Left hindlimb (tissue), 1 donor: Measurements from ENCODE around the gene SMIM22.
"Not testable (repeated sequence)": the region's sequence is repeated elsewhere in the genome, so short reads cannot be mapped to it uniquely, and the experiment has no call there.

Experiments
- DNase-seq: peaks from one replicate; pipeline ENCODE4 v3.0.0-alpha.2; 2018

The SMIM22 gene

GRCh38 chr16:4769306-4769638 lies 25.9 kb upstream of the SMIM22 start:
- DNase-seq, result no peak

GRCh38 chr16:4771646-4772045 lies 23.5 kb upstream of the SMIM22 start:
- no peak for DNase-seq

GRCh38 chr16:4772351-4772750 lies 22.8 kb upstream of the SMIM22 start:
- no peak for DNase-seq

- no peak for DNase-seq
Measured at GRCh38 chr16:4775005-4775404, 20.2 kb upstream of the SMIM22 start.

- DNase-seq, result no peak
Measured at GRCh38 chr16:4776141-4776705, 18.9 kb upstream of the SMIM22 start.

GRCh38 chr16:4777339-4778049 lies 17.7 kb upstream of the SMIM22 start:
- DNase-seq, result no peak

- no peak for DNase-seq
Measured at GRCh38 chr16:4778050-4778392, 17.1 kb upstream of the SMIM22 start.

GRCh38 chr16:4780235-4780634 lies 14.9 kb upstream of the SMIM22 start:
- DNase-seq, result no peak

- DNase-seq, result no peak
Measured at GRCh38 chr16:4783251-4783950, 11.8 kb upstream of the SMIM22 start.

GRCh38 chr16:4783951-4784336 lies 11.2 kb upstream of the SMIM22 start:
- DNase-seq, result no peak

- not testable (repeated sequence) for DNase-seq
Measured at GRCh38 chr16:4784444-4784987, 10.7 kb upstream of the SMIM22 start.

GRCh38 chr16:4785758-4786433 lies 9.3 kb upstream of the SMIM22 start:
- no peak for DNase-seq

GRCh38 chr16:4787068-4787467 lies 8.1 kb upstream of the SMIM22 start:
- DNase-seq, result no peak

- no peak for DNase-seq
Measured at GRCh38 chr16:4787627-4788482, 7.3 kb upstream of the SMIM22 start, which contains the start of gene SEPTIN12. Gene SEPTIN12, minus strand, starts transcription at chr16:4788345. Its CDS starts 700 bp downstream, at chr16:4787645.

- no peak for DNase-seq
Measured at GRCh38 chr16:4788489-4788889, 6.7 kb upstream of the SMIM22 start.

- DNase-seq, result no peak
Measured at GRCh38 chr16:4788910-4789309, 6.3 kb upstream of the SMIM22 start.

GRCh38 chr16:4790261-4790660 lies 4.9 kb upstream of the SMIM22 start:
- DNase-seq, result no peak

- no peak for DNase-seq
Measured at GRCh38 chr16:4790871-4791270, 4.3 kb upstream of the SMIM22 start.

GRCh38 chr16:4792951-4793513 lies 2.1 kb upstream of the SMIM22 start:
- no peak for DNase-seq

- no peak for DNase-seq
Measured at GRCh38 chr16:4795828-4796572, 831 bp downstream of the SMIM22 start.
